SKM-1 (cell line): ENCODE data around the gene TCEA2.

Experiments
- DNase-seq: peaks from one replicate; lab custom pipeline; 2025; ENCODE audit not compliant: unreplicated experiment; lab: John Stamatoyannopoulos, UW

Gene TCEA2

GRCh38 chr20:64119681-64120341 lies 56.8 kb downstream of the TCEA2 start:
- no peak for DNase-seq

GRCh38 chr20:64121586-64121985 lies 58.6 kb downstream of the TCEA2 start:
- DNase-seq: no peak
